ENCODE measurements around the gene FUOM.

FUOM gene

GRCh38 chr10:133357285-133358161, at the start of gene FUOM:
TSS of gene FUOM (minus strand) at chr10:133358019. CDS start at chr10:133358007, 12 bp downstream.
- DNase-seq, result peak; percentile 91
- H3K27ac Mint-ChIP-seq, result peak within 1 kb of the TSS; percentile 83

GRCh38 chr10:133405844-133406527, 48.2 kb upstream of the FUOM start:
- Mint-ChIP-seq H3K4me1 (ENCODE audit: low read depth) (peaks cover 51% of the 10 kb centered on the region), H3K36me3 (ENCODE audit: low read depth) (peaks cover 95% of the 10 kb centered on the region), H3K27ac (peak overlapping the region; percentile 26), H3K4me3 (no peak overlapping the region), H3K9me3 (peaks cover 5% of the 10 kb centered on the region), H3K27me3 (no peaks in the 10 kb centered on the region)
- no peak for DNase-seq

More at GRCh38 chr10:133357285-133358161, at the start of gene FUOM:
- Mint-ChIP-seq H3K4me3 (peak within 1 kb of the TSS; percentile 88), H3K27me3 (no peaks in the 10 kb centered on the region), H3K4me1 (ENCODE audit: low read depth) (peaks cover 16% of the 10 kb centered on the region), H3K36me3 (ENCODE audit: low read depth) (peaks cover 26% of the 10 kb centered on the region), H3K9me3 (no peaks in the 10 kb centered on the region)

GRCh38 chr10:133405272-133405671, 47.5 kb upstream of the FUOM start:
- no peak overlapping the region for H3K4me3 Mint-ChIP-seq
- no peak for DNase-seq
- H3K4me1 Mint-ChIP-seq (ENCODE audit: low read depth), result peaks cover 58% of the 10 kb centered on the region
- H3K27me3 Mint-ChIP-seq, result no peaks in the 10 kb centered on the region
- H3K27ac Mint-ChIP-seq, result peak overlapping the region; percentile 26
- H3K9me3 Mint-ChIP-seq, result peaks cover under 1% of the 10 kb centered on the region
- peaks cover 95% of the 10 kb centered on the region for H3K36me3 Mint-ChIP-seq (ENCODE audit: low read depth)

GRCh38 chr10:133403784-133404183, 46.0 kb upstream of the FUOM start:
- Mint-ChIP-seq H3K36me3 (ENCODE audit: low read depth) (peaks cover 97% of the 10 kb centered on the region), H3K27me3 (no peaks in the 10 kb centered on the region), H3K4me1 (ENCODE audit: low read depth) (peaks cover 62% of the 10 kb centered on the region), H3K4me3 (no peak overlapping the region), H3K9me3 (no peaks in the 10 kb centered on the region), H3K27ac (no peak overlapping the region)
- DNase-seq, result no peak

- Mint-ChIP-seq H3K36me3 (ENCODE audit: low read depth) (peaks cover 97% of the 10 kb centered on the region), H3K4me1 (ENCODE audit: low read depth) (peaks cover 59% of the 10 kb centered on the region), H3K27ac (no peak overlapping the region)
These were observed 45.5 kb upstream of the FUOM start for GRCh38 chr10:133403359-133403758.

GRCh38 chr10:133401981-133402725, 44.3 kb upstream of the FUOM start:
- Mint-ChIP-seq H3K9me3 (no peaks in the 10 kb centered on the region), H3K4me3 (no peak overlapping the region), H3K27ac (peak overlapping the region; percentile 1), H3K36me3 (ENCODE audit: low read depth) (peaks cover 97% of the 10 kb centered on the region), H3K27me3 (no peaks in the 10 kb centered on the region), H3K4me1 (ENCODE audit: low read depth) (peaks cover 58% of the 10 kb centered on the region)
- DNase-seq, result no peak

More at GRCh38 chr10:133403359-133403758, 45.5 kb upstream of the FUOM start:
- DNase-seq, result no peak
- Mint-ChIP-seq H3K27me3 (no peaks in the 10 kb centered on the region), H3K4me3 (no peak overlapping the region), H3K9me3 (no peaks in the 10 kb centered on the region)

GRCh38 chr10:133401500-133401899, 43.7 kb upstream of the FUOM start:
- Mint-ChIP-seq H3K27me3 (no peaks in the 10 kb centered on the region), H3K36me3 (ENCODE audit: low read depth) (peaks cover 97% of the 10 kb centered on the region), H3K4me3 (no peak overlapping the region), H3K9me3 (no peaks in the 10 kb centered on the region), H3K27ac (peak overlapping the region; percentile 69), H3K4me1 (ENCODE audit: low read depth) (peaks cover 59% of the 10 kb centered on the region)
- DNase-seq, result no peak

- Mint-ChIP-seq H3K4me1 (ENCODE audit: low read depth) (peaks cover 60% of the 10 kb centered on the region), H3K27ac (peak overlapping the region; percentile 69), H3K27me3 (no peaks in the 10 kb centered on the region), H3K9me3 (no peaks in the 10 kb centered on the region), H3K36me3 (ENCODE audit: low read depth) (peaks cover 96% of the 10 kb centered on the region), H3K4me3 (no peak overlapping the region)
- DNase-seq, result no peak
These were observed 43.0 kb upstream of the FUOM start for GRCh38 chr10:133400624-133401424.

- peaks cover 93% of the 10 kb centered on the region for H3K36me3 Mint-ChIP-seq (ENCODE audit: low read depth)
- no peak for DNase-seq
- no peak overlapping the region for H3K27ac Mint-ChIP-seq
- peaks cover 55% of the 10 kb centered on the region for H3K4me1 Mint-ChIP-seq (ENCODE audit: low read depth)
- no peak overlapping the region for H3K4me3 Mint-ChIP-seq
- H3K9me3 Mint-ChIP-seq, result no peaks in the 10 kb centered on the region
- H3K27me3 Mint-ChIP-seq, result no peaks in the 10 kb centered on the region
These were observed 41.3 kb upstream of the FUOM start for GRCh38 chr10:133399123-133399601.

- peaks cover 83% of the 10 kb centered on the region for H3K36me3 Mint-ChIP-seq (ENCODE audit: low read depth)
- no peak overlapping the region for H3K4me3 Mint-ChIP-seq
- H3K27ac Mint-ChIP-seq, result peak overlapping the region; percentile 50
- no peaks in the 10 kb centered on the region for H3K27me3 Mint-ChIP-seq
- no peaks in the 10 kb centered on the region for H3K9me3 Mint-ChIP-seq
- H3K4me1 Mint-ChIP-seq (ENCODE audit: low read depth), result peaks cover 59% of the 10 kb centered on the region
- no peak for DNase-seq
These were observed 40.1 kb upstream of the FUOM start for GRCh38 chr10:133397938-133398337.

GRCh38 chr10:133396035-133396624, 38.3 kb upstream of the FUOM start:
- H3K4me1 Mint-ChIP-seq (ENCODE audit: low read depth), result peaks cover 65% of the 10 kb centered on the region
- DNase-seq, result no peak
- H3K27me3 Mint-ChIP-seq, result no peaks in the 10 kb centered on the region
- peak overlapping the region; percentile 96 for H3K4me3 Mint-ChIP-seq
- no peaks in the 10 kb centered on the region for H3K9me3 Mint-ChIP-seq
- peak overlapping the region; percentile 97 for H3K27ac Mint-ChIP-seq
- peaks cover 66% of the 10 kb centered on the region for H3K36me3 Mint-ChIP-seq (ENCODE audit: low read depth)

- Mint-ChIP-seq H3K9me3 (no peaks in the 10 kb centered on the region), H3K4me3 (peak overlapping the region; percentile 96), H3K27me3 (no peaks in the 10 kb centered on the region), H3K4me1 (ENCODE audit: low read depth) (peaks cover 64% of the 10 kb centered on the region), H3K27ac (peak overlapping the region; percentile 97), H3K36me3 (ENCODE audit: low read depth) (peaks cover 53% of the 10 kb centered on the region)
- no peak for DNase-seq
These were observed 37.0 kb upstream of the FUOM start for GRCh38 chr10:133394801-133395221.

GRCh38 chr10:133394064-133394663, 36.3 kb upstream of the FUOM start, which contains the start of gene MTG1:
TSS of gene MTG1 (plus strand) at chr10:133394157. CDS start at chr10:133394221, 64 bp downstream.
- Mint-ChIP-seq H3K27ac (peak within 1 kb of the TSS; percentile 97), H3K4me1 (ENCODE audit: low read depth) (peaks cover 62% of the 10 kb centered on the region), H3K4me3 (peak within 1 kb of the TSS; percentile 96), H3K27me3 (no peaks in the 10 kb centered on the region), H3K9me3 (no peaks in the 10 kb centered on the region), H3K36me3 (ENCODE audit: low read depth) (peaks cover 47% of the 10 kb centered on the region)
- peak; percentile 98 for DNase-seq
